Sigmoid colon (tissue), 7 donors: ENCODE measurements around the gene TLR10. TPM values are rescaled to one million over a fixed set of nuclear protein-coding genes. Genes with fewer than 3 reads are reported as not detected.
A peak's percentile ranks its signal among the peaks of the same experiment; 100 is the strongest.

ENCODE experiments used
- DNase-seq: peaks from one replicate; pipeline ENCODE4 v3.0.0-alpha.2; 2019
- H3K27ac ChIP-seq, 4 donors: fragments of 200-600 bp; sonication (generic); one replicate each; pipeline ENCODE4 v1.5.1; 2016 to 2019; ENCODE audit warnings: mild to moderate bottlenecking in 1 of 4
- H3K27me3 ChIP-seq, 3 donors: fragments of 200-600 bp; sonication (generic); one replicate each; pipeline ENCODE4 v1.5.1; 2019; ENCODE audit warnings: mild to moderate bottlenecking in 1 of 3
- H3K36me3 ChIP-seq, 4 donors: fragments of 200-600 bp; sonication (generic); one replicate each; pipeline ENCODE4 v1.5.1; 2016 to 2019
- H3K4me1 ChIP-seq, 4 donors: fragments of 200-600 bp; sonication (generic); one replicate each; pipeline ENCODE4 v1.5.1; 2017 to 2019
- H3K4me3 ChIP-seq, 4 donors: fragments of 200-600 bp; sonication (generic); one replicate each; pipeline ENCODE4 v1.5.1; 2017 to 2019; ENCODE audit warnings: mild to moderate bottlenecking in 2 of 4, moderate library complexity in 1 of 4
- H3K9me3 ChIP-seq, 4 donors: fragments of 200-600 bp in 3 of 4; sonication (generic) in 3 of 4; one replicate each; pipeline versions ENCODE4 v1.5.1 to v1.6.1; 2013 to 2019
- EP300 ChIP-seq, 4 donors: sonication (generic); formaldehyde crosslinking; IDR thresholded peaks; one replicate each; pipeline ENCODE4 v1.6.1; 2017; ENCODE audit warnings: antibody characterized with exemption in 4 of 4
- POLR2A ChIP-seq, 2 donors: fragments of 450-650 bp; IDR thresholded peaks; one replicate each; pipeline ENCODE4 v1.6.1; 2016; ENCODE audit warnings: antibody characterized with exemption in 2 of 2, mild to moderate bottlenecking in 2 of 2, moderate library complexity in 2 of 2
- POLR2AphosphoS5 ChIP-seq, 4 donors: sonication (generic); formaldehyde crosslinking; IDR thresholded peaks; one replicate each; pipeline ENCODE4 v1.6.1; 2017; ENCODE audit warnings: antibody characterized with exemption in 4 of 4
- WGBS, 2 donors: extraction: QIAGEN DNeasy Blood & Tissue Kit; methylation state at CpG; one replicate each; pipeline ENCODE4 v1.1.7; 2013; 5-methylcytosine and 5-hydroxymethylcytosine counted together
- intact Hi-C: fragments of 100-400 bp; cut with DNase I; formaldehyde crosslinking; loops from one replicate; pipeline ENCODE4 v1.15.1; 2023
- polyA plus RNA-seq, 3 donors: library from polyadenylated mRNA; stranded (reverse); fragments of 200-250 nt; gene quantifications; one replicate each; pipeline ENCODE4 v1.2.3, GENCODE V29; 2013
- total RNA-seq, 4 donors: library from RNA; depleted of rRNA; stranded (reverse); fragments of >200 nt; gene quantifications; one replicate each; pipeline ENCODE4 v1.1.0, GENCODE V29; 2016
- TF ChIP-seq, protein P1 (sequence below), 4 experiments: fragments of 450-650 bp in 3 of 4; fragments of 200-600 bp in 1 of 4; IDR thresholded peaks; one replicate each; pipeline ENCODE4 v1.5.1; 2016 to 2019; ENCODE audit warnings: antibody characterized with exemption in 4 of 4, mild to moderate bottlenecking in 3 of 4, moderate library complexity in 2 of 4
- donor health status: healthy with polysubstance abuse.
- donor health status: Bipolar disorder and iron deficiency.
- donor health status: healthy.

TLR10 gene
- total and polyA plus RNA-seq, 7 donors = under 0.01 to 6.8 (median 0.16) TPM; not detected in 2

DNA sequence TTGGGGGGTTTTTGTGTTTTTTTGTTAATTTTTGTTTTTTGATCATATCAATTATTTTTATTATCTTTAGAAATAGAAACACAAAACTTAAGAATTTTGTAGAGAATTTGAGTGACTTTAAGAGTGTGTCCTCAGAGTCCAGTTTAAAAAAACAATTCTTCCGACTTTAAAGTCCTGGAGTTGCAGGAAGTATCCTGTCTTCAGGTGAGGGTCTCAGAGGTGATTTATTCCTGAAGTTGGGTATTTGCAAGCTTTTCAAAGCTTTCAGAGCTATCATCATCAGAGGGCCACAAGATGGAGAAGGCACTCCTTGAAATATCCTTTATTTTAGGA is 23.0 kb downstream of the TLR10 start:
- intact Hi-C loops = loop anchor here (2.0 to 5.0 kb wide), 4 partner anchors 23 to 378 kb away; partner anchors contain the start of genes FAM114A1, TLR1 and TLR10
- no peaks in the 10 kb centered on the region for H3K27me3 ChIP-seq
- DNase-seq = no peak
- peaks cover 0 to 5% (median 2%) of the 10 kb centered on the region in 4 donors for H3K4me1 ChIP-seq
- H3K27ac ChIP-seq = no peak overlapping the region
- H3K9me3 ChIP-seq = no peaks in the 10 kb centered on the region
- H3K4me3 ChIP-seq = no peak overlapping the region
- no peak for TF ChIP-seq POLR2A (IDR thresholded peaks at IDR 0.05)
- no peak for TF ChIP-seq EP300 (IDR thresholded peaks at IDR 0.05)
- TF ChIP-seq, protein P1, sequence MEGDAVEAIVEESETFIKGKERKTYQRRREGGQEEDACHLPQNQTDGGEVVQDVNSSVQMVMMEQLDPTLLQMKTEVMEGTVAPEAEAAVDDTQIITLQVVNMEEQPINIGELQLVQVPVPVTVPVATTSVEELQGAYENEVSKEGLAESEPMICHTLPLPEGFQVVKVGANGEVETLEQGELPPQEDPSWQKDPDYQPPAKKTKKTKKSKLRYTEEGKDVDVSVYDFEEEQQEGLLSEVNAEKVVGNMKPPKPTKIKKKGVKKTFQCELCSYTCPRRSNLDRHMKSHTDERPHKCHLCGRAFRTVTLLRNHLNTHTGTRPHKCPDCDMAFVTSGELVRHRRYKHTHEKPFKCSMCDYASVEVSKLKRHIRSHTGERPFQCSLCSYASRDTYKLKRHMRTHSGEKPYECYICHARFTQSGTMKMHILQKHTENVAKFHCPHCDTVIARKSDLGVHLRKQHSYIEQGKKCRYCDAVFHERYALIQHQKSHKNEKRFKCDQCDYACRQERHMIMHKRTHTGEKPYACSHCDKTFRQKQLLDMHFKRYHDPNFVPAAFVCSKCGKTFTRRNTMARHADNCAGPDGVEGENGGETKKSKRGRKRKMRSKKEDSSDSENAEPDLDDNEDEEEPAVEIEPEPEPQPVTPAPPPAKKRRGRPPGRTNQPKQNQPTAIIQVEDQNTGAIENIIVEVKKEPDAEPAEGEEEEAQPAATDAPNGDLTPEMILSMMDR (IDR thresholded peaks at IDR 0.05) = peak in 1 of 4 experiments; percentile 0
- TF ChIP-seq POLR2AphosphoS5 (IDR thresholded peaks at IDR 0.05) = no peak
- 73 to 90% methylated on average over 1 of the region's 1 CpG for WGBS, 2 donors
- no peaks in the 10 kb centered on the region for H3K36me3 ChIP-seq

DNA sequence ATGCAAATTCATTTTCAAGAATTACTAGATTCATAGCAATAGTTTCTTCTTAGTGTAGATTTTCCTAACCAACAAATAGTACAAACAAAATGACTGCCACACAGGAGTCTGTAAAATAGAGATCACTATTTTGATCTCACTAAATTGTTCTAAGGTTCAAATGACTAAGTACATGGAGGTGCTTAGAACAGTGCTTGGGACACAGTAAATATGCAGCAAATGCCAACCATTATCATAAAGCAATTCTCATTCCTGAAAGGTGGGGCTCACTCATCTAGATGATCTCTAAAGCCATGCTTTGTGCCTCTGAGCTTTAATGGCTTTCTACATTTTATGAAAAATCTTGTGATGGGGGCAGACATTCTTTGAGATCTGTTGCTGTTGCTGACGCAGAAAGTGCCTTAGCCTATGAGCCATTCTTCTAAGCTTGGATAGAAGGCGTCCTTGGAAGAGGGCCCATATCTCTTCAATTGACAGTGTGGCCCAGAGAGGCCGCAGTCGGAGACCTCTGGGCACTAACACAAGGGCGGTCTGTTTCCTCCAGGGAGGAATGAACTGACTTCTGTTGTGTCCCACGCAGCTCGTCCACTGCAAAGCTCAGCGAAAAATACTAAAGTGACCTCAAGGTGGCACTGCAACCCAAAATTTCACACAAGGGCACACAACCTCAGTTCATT is 23.5 kb downstream of the TLR10 start:
- H3K36me3 ChIP-seq = no peaks in the 10 kb centered on the region
- WGBS, 2 donors = 11 to 13% methylated on average over 8 of the region's 8 CpGs
- H3K9me3 ChIP-seq = no peaks in the 10 kb centered on the region
- intact Hi-C loops = loop anchor here (2.0 to 5.0 kb wide), 3 partner anchors 24 to 378 kb away; partner anchors contain the start of genes FAM114A1 and TLR10
- H3K4me1 ChIP-seq = peaks cover 0 to 5% (median 2%) of the 10 kb centered on the region in 4 donors
- H3K4me3 ChIP-seq = no peak overlapping the region
- DNase-seq = peak; percentile 81
- no peaks in the 10 kb centered on the region for H3K27me3 ChIP-seq
- TF ChIP-seq EP300 (IDR thresholded peaks at IDR 0.05) = no peak
- TF ChIP-seq, protein P1 (IDR thresholded peaks at IDR 0.05) = peak; percentile 28 to 66 (median 58)
- H3K27ac ChIP-seq = peak overlapping the region in 2 of 4 donors; percentile 29 to 31

DNA sequence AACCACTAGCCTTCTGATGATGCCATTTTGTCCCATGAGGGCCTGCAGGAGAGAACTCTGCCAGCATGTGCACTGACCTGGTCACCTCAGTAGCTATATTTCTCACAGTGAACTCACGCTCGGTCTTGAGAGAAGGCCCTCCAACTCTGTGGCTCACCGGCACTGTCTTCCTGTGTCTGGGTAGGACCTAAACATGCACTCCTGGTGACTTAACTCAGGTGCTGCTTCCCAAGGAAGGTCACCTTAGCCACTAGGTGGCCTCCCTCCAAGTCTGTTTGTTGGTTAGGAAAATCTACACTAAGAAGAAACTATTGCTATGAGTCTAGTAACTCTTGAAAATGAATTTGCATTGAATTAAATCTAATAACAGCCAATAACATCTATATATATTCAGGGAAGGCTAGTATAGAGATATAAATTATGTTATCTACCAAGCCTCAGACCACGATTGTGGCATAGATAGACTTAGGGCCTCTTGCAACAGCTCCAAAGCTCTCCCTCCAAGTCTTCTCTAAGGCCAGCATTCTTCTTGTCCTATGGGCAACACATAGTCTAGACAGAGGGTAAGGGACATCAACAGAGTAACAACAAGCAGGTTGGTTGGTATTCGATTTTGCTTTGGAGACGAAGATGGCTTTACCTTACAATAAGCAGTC is 24.7 kb downstream of the TLR10 start:
- no peaks in the 10 kb centered on the region for H3K27me3 ChIP-seq
- H3K9me3 ChIP-seq = no peaks in the 10 kb centered on the region
- H3K4me3 ChIP-seq = no peak overlapping the region
- WGBS, 2 donors = 82 to 89% methylated on average over 6 of the region's 6 CpGs
- no peaks in the 10 kb centered on the region for H3K36me3 ChIP-seq
- DNase-seq = no peak
- intact Hi-C loops = loop anchor here (2.0 to 5.0 kb wide), 3 partner anchors 25 to 379 kb away; partner anchors contain the start of genes FAM114A1 and TLR10
- TF ChIP-seq POLR2A (IDR thresholded peaks at IDR 0.05) = no peak
- no peak for TF ChIP-seq POLR2AphosphoS5 (IDR thresholded peaks at IDR 0.05)
- TF ChIP-seq, protein P1 (IDR thresholded peaks at IDR 0.05) = no peak
- no peak for TF ChIP-seq EP300 (IDR thresholded peaks at IDR 0.05)
- peaks cover 0 to 11% (median 7%) of the 10 kb centered on the region in 4 donors for H3K4me1 ChIP-seq
- H3K27ac ChIP-seq = no peak overlapping the region

DNA sequence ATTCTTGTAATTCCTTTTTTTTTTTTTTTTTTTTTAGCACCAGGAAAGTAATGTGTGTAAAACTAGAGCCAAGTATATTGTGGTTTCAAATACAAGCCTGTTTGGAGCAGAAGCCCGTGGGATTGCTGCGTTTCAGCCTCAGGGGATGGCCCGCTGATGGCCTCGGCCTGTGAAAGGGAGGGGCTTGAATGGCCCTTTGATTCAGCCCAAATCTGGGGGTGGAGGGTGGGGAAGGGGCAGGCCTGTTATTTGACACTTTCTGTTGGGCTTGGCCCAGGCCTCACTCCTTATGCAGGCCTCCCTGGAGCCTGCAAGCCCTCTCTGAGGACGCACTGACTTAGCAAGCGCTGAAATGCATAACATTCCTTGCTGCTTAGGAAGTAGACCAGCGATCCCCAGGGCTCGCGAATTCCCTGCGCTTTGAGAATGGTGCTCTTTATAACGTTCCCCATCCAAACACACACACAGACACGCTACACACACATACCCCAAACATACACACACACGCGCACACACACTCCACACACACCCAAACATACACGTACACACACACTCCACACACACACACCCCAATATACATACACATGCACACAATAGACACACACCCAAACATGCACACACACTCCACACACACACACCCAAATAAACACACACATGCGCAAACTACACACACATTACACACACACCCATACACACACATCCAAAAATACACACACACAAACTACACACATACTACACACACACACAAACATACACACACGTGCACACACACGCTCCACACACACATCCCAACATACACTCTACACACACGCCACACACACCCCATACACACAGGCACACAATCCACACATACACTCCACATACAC is 29.6 kb downstream of the TLR10 start:
- H3K36me3 ChIP-seq = no peaks in the 10 kb centered on the region
- 73 to 77% methylated on average over 19 of the region's 19 CpGs for WGBS, 2 donors
- no peaks in the 10 kb centered on the region for H3K27me3 ChIP-seq
- intact Hi-C loops = no loop called here
- TF ChIP-seq POLR2AphosphoS5 (IDR thresholded peaks at IDR 0.05) (peak in 3 of 4 donors; percentile 41 to 57 (median 48)), EP300 (IDR thresholded peaks at IDR 0.05) (no peak)
- peak; percentile 96 for DNase-seq
- H3K27ac ChIP-seq = peak overlapping the region; percentile 77 to 80 (median 78)
- no peaks in the 10 kb centered on the region for H3K9me3 ChIP-seq
- H3K4me1 ChIP-seq = peaks cover 0 to 19% (median 13%) of the 10 kb centered on the region in 4 donors
- H3K4me3 ChIP-seq = peak overlapping the region in 1 of 4 donors; percentile 4
